Thymus (tissue), 11 donors: ENCODE data around the gene KRT73. TPM values are rescaled to one million over a fixed set of nuclear protein-coding genes. Genes with fewer than 3 reads are reported as not detected.

Experiments used
- DNase-seq, 9 donors: peaks; one replicate each; pipeline ENCODE4 v3.0.0-alpha.2; 2013; ENCODE audit warnings: low spot score in 9 of 9, low read depth in 6 of 9, missing footprints in 1 of 9
- H3K27ac ChIP-seq, 2 donors: one replicate each; pipeline ENCODE4 v1.5.1; 2013; ENCODE audit warnings: control low read depth in 1 of 2, low read depth in 1 of 2, low read length in 1 of 2, mild to moderate bottlenecking in 1 of 2, moderate library complexity in 1 of 2
- H3K27me3 ChIP-seq, 2 donors: one replicate each; pipeline ENCODE4 v1.5.1; 2013; ENCODE audit warnings: low read length in 1 of 2; ENCODE audit not compliant: control insufficient read depth in 2 of 2, insufficient read depth in 1 of 2
- H3K36me3 ChIP-seq, 2 donors: one replicate each; pipeline ENCODE4 v1.5.1; 2013; ENCODE audit warnings: low read length in 1 of 2, mild to moderate bottlenecking in 1 of 2, moderate library complexity in 1 of 2; ENCODE audit not compliant: control insufficient read depth in 2 of 2, insufficient read depth in 2 of 2
- H3K4me1 ChIP-seq, 2 donors: one replicate each; pipeline ENCODE4 v1.5.1; 2013; ENCODE audit warnings: low read length in 2 of 2; ENCODE audit not compliant: control insufficient read depth in 2 of 2, insufficient read depth in 2 of 2
- H3K4me3 ChIP-seq, 2 donors: one replicate each; pipeline ENCODE4 v1.5.1; 2013; ENCODE audit warnings: low read length in 2 of 2, control low read depth in 1 of 2, mild to moderate bottlenecking in 1 of 2
- H3K9me3 ChIP-seq, 2 donors: one replicate each; pipeline ENCODE4 v1.5.1; 2013; ENCODE audit warnings: low read length in 1 of 2, mild to moderate bottlenecking in 1 of 2; ENCODE audit not compliant: control insufficient read depth in 2 of 2, insufficient read depth in 1 of 2
- WGBS: extraction: QIAGEN DNeasy Blood & Tissue Kit; methylation state at CpG from one replicate; pipeline ENCODE4 v1.1.7; 2013; 5-methylcytosine and 5-hydroxymethylcytosine counted together
- polyA plus RNA-seq: library from polyadenylated mRNA; stranded (reverse); fragments of 200-250 nt; gene quantifications from one replicate; pipeline ENCODE4 v1.2.3, GENCODE V29; 2013
- total RNA-seq: library from RNA; stranded (reverse); fragments of 120-200 nt; gene quantifications from one replicate; pipeline ENCODE4 v1.2.4, GENCODE V29; 2013
- donor health status: healthy.

The KRT73 gene
- total and polyA plus RNA-seq, 2 donors, result 0.28 to 1.9 TPM

DNA sequence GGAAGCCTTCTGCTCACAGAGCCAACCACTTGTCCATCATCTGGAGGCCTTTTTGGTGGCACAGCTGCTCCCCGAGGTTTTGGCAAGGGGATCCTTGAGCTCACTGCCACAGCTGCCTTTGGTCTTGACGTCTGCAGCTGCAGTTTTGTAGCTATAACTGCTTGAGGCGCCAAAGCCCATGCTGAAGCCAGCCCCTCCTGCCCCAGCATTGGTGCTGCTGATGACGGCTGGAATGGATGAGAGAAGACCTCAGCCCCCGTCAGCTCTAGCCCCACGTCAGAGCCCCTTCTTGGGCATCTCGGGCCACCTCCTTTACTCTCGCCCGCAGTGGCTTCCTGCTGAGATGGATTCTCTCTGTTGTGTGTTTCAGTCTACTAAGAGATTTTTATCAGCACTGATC lies 32.4 kb downstream of the KRT73 start:
- 25% methylated on average over 9 of the region's 9 CpGs for WGBS
- peak in 2 of 9 donors; percentile 19 to 37 for DNase-seq
- H3K4me1 ChIP-seq, result peaks cover 0 to 29% of the 10 kb centered on the region in 2 donors

DNA sequence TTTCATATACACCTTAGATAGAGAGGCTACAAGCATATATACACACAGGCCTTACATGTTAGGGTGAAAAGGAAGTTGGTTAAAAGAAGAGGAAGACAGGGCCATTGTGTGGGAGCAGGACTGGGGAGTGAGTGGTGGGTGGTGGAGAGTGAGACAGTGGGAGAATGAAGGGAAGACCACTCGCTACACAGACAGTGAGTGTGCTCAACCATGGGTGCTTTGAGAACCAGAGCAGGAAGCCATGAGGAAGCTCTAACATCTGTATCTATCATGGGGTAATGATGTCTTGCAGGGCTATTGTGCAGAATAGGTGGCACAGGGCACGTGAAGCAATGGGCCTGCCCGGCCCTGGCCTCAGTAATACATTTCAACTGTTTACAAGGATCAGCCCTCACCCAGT lies 33.3 kb downstream of the KRT73 start:
- Histone ChIP-seq H3K27ac (no peak overlapping the region), H3K9me3 (no peaks in the 10 kb centered on the region), H3K4me1 (peaks cover 0 to 37% of the 10 kb centered on the region in 2 donors), H3K27me3 (peaks cover 0 to 15% of the 10 kb centered on the region in 2 donors), H3K4me3 (no peak overlapping the region), H3K36me3 (no peaks in the 10 kb centered on the region)
- WGBS, result 96% methylated on average over 3 of the region's 3 CpGs
- no peak for DNase-seq

More for the DNA sequence above, 32.4 kb downstream of the KRT73 start:
- peaks cover 0 to 15% of the 10 kb centered on the region in 2 donors for H3K27me3 ChIP-seq
- H3K9me3 ChIP-seq, result no peaks in the 10 kb centered on the region
- H3K27ac ChIP-seq, result no peak overlapping the region
- no peak overlapping the region for H3K4me3 ChIP-seq
- no peaks in the 10 kb centered on the region for H3K36me3 ChIP-seq

DNA sequence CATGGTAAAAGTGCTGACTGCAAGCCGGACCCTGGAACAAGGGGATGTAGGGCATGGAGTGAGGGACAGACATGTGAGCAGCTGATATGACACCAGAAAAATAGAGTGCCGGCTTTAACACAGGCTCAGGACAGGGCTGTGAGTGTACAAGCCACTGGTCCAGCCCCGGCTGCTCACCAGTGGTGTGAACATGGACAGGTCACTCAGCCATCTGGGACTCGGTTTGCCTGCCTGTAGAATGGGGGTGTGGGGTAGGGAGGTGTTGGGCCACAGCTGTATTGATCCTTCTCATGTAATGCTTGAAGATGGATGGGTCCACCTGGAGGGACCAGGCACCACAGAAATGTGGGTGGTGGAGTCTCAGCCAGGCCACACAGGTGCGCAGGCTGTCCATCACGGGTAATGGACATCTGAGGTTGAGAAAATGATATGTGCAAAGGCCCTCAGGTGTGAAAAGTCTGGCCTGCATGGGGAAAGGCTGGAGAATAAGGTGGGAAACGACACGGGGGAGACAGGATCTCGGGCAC lies 34.1 kb downstream of the KRT73 start:
- Histone ChIP-seq H3K4me1 (peaks cover 0 to 42% of the 10 kb centered on the region in 2 donors), H3K9me3 (no peaks in the 10 kb centered on the region), H3K4me3 (no peak overlapping the region), H3K27me3 (peaks cover 0 to 16% of the 10 kb centered on the region in 2 donors), H3K36me3 (no peaks in the 10 kb centered on the region), H3K27ac (no peak overlapping the region)
- 90% methylated on average over 9 of the region's 9 CpGs for WGBS
- DNase-seq, result no peak

DNA sequence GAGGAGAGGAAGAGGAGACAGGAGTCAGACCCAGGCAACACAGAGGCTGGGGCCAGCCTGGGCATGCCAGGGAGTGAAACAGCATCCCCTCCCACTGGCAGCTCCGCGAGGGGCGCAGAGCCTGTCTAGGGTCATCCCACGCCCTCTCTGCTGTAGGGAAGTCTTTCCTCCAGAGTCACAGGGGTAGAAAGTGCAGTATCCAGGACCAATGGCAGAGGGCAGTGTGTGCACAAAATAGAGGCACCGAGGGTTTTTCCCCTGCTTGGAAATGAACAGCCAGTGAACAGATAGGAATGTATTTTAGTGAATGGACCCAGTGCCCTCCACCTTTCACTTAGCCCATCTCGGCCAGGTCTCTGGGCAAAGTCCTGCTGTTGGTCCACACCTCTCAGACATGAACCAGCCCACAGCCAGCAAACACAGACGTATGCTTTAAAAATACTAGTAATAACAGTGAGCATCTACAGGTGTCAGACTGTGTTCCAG lies 35.3 kb downstream of the KRT73 start:
- Histone ChIP-seq H3K27me3 (peaks cover 0 to 16% of the 10 kb centered on the region in 2 donors), H3K9me3 (no peaks in the 10 kb centered on the region), H3K27ac (no peak overlapping the region), H3K4me3 (no peak overlapping the region), H3K4me1 (peaks cover 0 to 45% of the 10 kb centered on the region in 2 donors), H3K36me3 (no peaks in the 10 kb centered on the region)
- WGBS, result 29% methylated on average over 7 of the region's 7 CpGs
- DNase-seq, result peak in 6 of 9 donors; percentile 35 to 71 (median 48)

DNA sequence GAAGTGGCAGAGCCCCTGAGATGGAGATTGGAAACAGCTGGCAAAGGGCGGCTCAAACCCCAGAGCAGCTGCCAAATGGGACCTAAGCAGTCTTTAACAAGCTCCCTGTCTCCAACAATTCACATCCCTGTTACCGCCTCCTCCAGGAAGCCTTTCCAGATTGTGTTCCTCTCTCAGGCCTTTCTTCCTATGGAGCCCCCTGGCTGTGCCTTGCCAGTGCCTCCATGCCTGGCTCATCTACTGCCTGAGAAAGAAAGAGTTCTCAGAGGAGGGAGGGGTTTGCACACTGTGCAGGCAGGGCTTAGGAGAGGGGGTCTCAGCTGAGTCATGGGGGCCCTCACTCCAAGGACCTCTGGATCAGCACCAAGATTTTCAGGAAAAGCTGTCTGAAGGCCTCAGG lies 35.9 kb downstream of the KRT73 start:
- Histone ChIP-seq H3K4me1 (peaks cover 0 to 45% of the 10 kb centered on the region in 2 donors), H3K36me3 (no peaks in the 10 kb centered on the region)

DNA sequence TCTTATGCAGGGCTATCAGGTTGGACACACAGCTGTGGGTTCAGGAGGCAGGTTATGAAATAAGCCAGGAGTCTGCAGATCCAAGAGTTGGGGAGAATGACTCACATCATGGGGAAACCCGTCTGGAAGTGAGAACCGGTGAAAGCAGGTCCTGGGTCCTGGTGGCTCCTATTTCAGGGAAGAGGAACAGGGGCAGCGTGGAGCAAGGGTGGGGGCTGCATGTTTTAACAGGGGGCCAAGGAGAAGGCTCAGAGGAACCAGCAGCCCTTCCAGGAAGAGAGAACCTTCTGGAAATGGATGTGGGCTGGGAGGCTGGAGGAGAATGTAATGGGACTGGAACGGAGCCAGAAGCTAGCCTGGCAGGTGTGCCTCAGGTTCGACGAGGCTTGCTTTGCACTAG lies 36.9 kb downstream of the KRT73 start:
- Histone ChIP-seq H3K27me3 (peaks cover 0 to 15% of the 10 kb centered on the region in 2 donors), H3K9me3 (no peaks in the 10 kb centered on the region), H3K27ac (peak overlapping the region; percentile 21 to 73), H3K4me1 (peaks cover 0 to 44% of the 10 kb centered on the region in 2 donors), H3K4me3 (no peak overlapping the region), H3K36me3 (no peaks in the 10 kb centered on the region)
- 88% methylated on average over 6 of the region's 6 CpGs for WGBS
- no peak for DNase-seq

More for the DNA sequence above, 35.9 kb downstream of the KRT73 start:
- Histone ChIP-seq H3K9me3 (no peaks in the 10 kb centered on the region), H3K27me3 (peaks cover 0 to 14% of the 10 kb centered on the region in 2 donors), H3K4me3 (no peak overlapping the region), H3K27ac (peak overlapping the region; percentile 10 to 73)
- WGBS, result 78% methylated on average over 2 of the region's 2 CpGs
- DNase-seq, result no peak

DNA sequence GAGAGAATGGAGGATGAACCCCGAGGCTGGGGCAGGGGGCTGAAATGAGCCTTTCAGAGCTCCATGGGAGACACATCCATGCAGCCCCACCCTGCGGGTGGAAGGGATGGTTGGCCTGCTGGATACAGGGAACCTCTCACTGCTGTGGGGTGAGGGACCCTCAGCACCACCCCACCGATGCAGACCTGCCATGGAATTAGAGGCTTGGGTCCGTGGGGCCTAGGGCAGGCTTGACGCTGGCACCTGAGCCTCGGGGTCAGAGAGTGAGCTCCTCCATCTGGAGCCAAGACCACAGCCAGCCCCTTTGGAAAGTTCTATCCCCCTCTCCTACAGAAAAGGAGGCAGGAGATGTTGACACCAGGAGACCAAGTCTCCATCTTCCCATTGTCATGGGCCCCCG lies 37.3 kb downstream of the KRT73 start:
- Histone ChIP-seq H3K27me3 (peaks cover 0 to 16% of the 10 kb centered on the region in 2 donors), H3K4me3 (no peak overlapping the region), H3K4me1 (peaks cover 0 to 40% of the 10 kb centered on the region in 2 donors), H3K9me3 (no peaks in the 10 kb centered on the region), H3K27ac (peak overlapping the region; percentile 21 to 73), H3K36me3 (no peaks in the 10 kb centered on the region)
- no peak for DNase-seq
- 76% methylated on average over 7 of the region's 7 CpGs for WGBS

DNA sequence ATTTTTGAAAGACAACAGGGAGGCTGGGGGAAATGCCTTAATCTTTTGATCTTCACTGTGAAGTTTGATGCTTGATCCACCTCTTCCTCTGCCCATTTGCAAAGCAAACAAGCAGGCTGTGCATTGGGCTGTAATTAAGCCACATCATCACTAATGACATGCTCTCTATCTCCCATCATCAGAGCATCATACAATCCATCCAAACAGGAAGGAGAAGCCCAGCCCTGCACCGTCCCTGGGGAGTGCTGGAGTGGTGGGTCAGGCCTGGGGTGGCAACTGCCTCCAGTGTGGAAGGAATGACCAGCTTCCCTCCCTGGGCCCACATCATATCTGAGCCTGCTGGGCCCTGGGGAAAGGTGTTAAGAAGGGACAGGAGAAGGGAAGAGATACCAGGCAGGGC lies 37.9 kb downstream of the KRT73 start:
- WGBS, result 89% methylated on average over 1 of the region's 1 CpG
- DNase-seq, result no peak
- no peak overlapping the region for H3K4me3 ChIP-seq
- peaks cover 0 to 16% of the 10 kb centered on the region in 2 donors for H3K27me3 ChIP-seq
- H3K27ac ChIP-seq, result peak overlapping the region; percentile 66 to 73
- no peaks in the 10 kb centered on the region for H3K9me3 ChIP-seq
- H3K36me3 ChIP-seq, result no peaks in the 10 kb centered on the region
- peaks cover 0 to 34% of the 10 kb centered on the region in 2 donors for H3K4me1 ChIP-seq

DNA sequence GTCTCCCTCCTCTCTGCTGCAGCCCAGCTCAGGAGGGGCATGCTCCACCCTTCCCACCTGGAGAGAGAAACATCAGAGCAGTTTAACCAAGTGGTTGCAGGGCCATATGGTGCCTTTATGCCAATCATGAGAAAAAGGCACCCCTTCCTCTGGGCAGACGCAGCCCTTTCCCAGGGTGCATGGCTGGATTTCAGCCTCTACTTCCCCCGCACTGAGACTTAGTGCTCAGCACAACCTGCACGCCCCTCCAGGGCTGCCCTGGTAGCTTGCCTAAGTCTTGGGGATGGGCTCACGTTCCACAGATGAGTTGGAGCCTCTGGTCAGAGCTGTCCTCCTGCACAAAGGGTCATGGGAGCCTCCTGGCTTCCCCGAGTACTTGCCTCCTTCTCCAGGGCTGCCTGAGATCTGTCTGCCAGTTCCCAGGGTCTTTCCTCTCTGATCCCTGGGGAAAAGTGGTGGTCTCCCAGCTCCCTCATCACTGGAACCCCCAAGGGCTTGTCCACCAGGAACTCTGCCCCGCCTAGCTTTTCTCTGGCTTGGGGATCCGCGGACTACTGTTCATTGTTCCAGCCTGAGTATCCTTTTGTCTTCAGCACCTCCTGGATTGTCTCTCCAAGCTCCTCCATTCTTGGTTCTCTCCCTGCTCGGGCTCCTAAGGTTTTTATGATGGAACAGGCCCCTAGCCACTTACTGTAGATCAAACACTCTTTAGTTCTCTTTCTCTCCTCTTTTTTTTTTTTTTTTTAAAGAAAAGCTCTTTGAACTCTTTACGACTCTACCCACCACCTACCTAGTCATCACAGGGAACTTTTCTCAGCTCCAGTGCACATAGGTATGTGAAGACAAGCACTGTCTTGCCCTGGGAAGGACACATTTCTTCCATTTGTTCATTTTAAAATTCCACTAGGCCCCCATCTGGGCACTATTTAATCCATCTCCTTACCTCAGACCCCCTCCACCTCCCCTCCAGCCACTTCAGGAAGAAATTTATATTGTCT lies 38.6 kb downstream of the KRT73 start:
- DNase-seq, result peak in 1 of 9 donors; percentile 17
- 81% methylated on average over 10 of the region's 10 CpGs for WGBS
- peaks cover 0 to 16% of the 10 kb centered on the region in 2 donors for H3K27me3 ChIP-seq
- peak overlapping the region; percentile 66 to 73 for H3K27ac ChIP-seq
- H3K9me3 ChIP-seq, result no peaks in the 10 kb centered on the region
- no peaks in the 10 kb centered on the region for H3K36me3 ChIP-seq
- H3K4me3 ChIP-seq, result no peak overlapping the region
- peaks cover 0 to 31% of the 10 kb centered on the region in 2 donors for H3K4me1 ChIP-seq
